Measurements from ENCODE around the gene LRG1. TPM values are rescaled to one million over a fixed set of nuclear protein-coding genes. Genes with fewer than 3 reads are reported as not detected.
A peak's percentile ranks its signal among the peaks of the same experiment; 100 is the strongest.

The LRG1 gene
- total and polyA plus RNA-seq, 10 of the 15 experiments (the other 5 are each of a cell fraction or from before 2014, with no cell fraction given): 0.29 to 4.7 (median 0.58) TPM

- H3K36me3 ChIP-seq (ENCODE audit: control insufficient read depth in 2 of 2, insufficient read depth in 2 of 2, low read length in 1 of 2): no peaks in the 10 kb centered on the region
- intact Hi-C loops (cut with micrococcal nuclease; ENCODE audit: unreplicated experiment): no loop called here
- BruUV-seq (replicated peaks): no TSS peak
- H3K27ac ChIP-seq (ENCODE audit: control insufficient read depth, insufficient read depth): no peak overlapping the region
- ChIA-PET SMC1A (ENCODE audit: uncharacterized antibody, unreplicated experiment) (no interaction called here), POLR2A (interaction anchor here (0.6 kb wide), 1 partner anchor 16 kb away, joined by 3 read pairs; no protein-coding TSS in a partner anchor), CTCF (interaction anchor here (0.7 kb wide), 1 partner anchor 53 kb away, joined by 3 read pairs; no protein-coding TSS in a partner anchor), RAD21 (ENCODE audit: unreplicated experiment) (interaction anchor here (0.7 kb wide), 1 partner anchor 58 kb away, joined by 4 read pairs; no protein-coding TSS in a partner anchor)
- 13% methylated on average over 38 of the region's 57 CpGs for WGBS (ENCODE audit: insufficient coverage, insufficient replicate concordance, low lambda C conversion rate, missing lambda C conversion rate)
- no peak overlapping the region for H3K4me3 ChIP-seq
- FAIRE-seq (no peak), DNase-seq (ENCODE audit: low read depth, low spot score) (no peak), ATAC-seq (no peak)
- TF ChIP-seq EED (IDR thresholded peaks at IDR 0.05; ENCODE audit: low read depth) (no peak), FOS (IDR thresholded peaks at IDR 0.05; ENCODE audit: borderline replicate concordance, extremely low read depth, insufficient read length) (no peak), CHD2 (IDR thresholded peaks at IDR 0.05; ENCODE audit: borderline replicate concordance, low read depth, low read length) (no peak), SP1 (IDR thresholded peaks at IDR 0.05; ENCODE audit: low read depth, low read length) (peak; percentile 25), EGR1 (IDR thresholded peaks at IDR 0.05; ENCODE audit: borderline replicate concordance in 1 of 2, low read depth in 2 of 2, low read length in 2 of 2) (peak in 1 of 2 experiments; percentile 18; a peak in 1 of 3 replicates), RUNX3 (IDR thresholded peaks at IDR 0.05; ENCODE audit: low read length) (peak; percentile 66), YY1 (IDR thresholded peaks at IDR 0.05; ENCODE audit: low read depth, low read length) (peak; percentile 45; the same call in 1 of the 2 replicates)
- H2AFZ ChIP-seq (ENCODE audit: control insufficient read depth, low read depth, low read length): no peak overlapping the region
- H3K4me1 ChIP-seq (ENCODE audit: control insufficient read depth, insufficient read depth, low read length): no peaks in the 10 kb centered on the region
- H3K9ac ChIP-seq (ENCODE audit: control insufficient read depth, insufficient read depth, low read length): no peak overlapping the region
- no peaks in the 10 kb centered on the region for H3K79me2 ChIP-seq (ENCODE audit: control insufficient read depth, insufficient read depth, low read length)
- H3K27me3 ChIP-seq (replicated peaks in 1 of 2; ENCODE audit: control insufficient read depth in 2 of 2, insufficient read depth in 2 of 2, low read length in 1 of 2): peaks cover 8 to 11% of the 10 kb centered on the region in 2 experiments
- no peaks in the 10 kb centered on the region for H3K9me3 ChIP-seq (replicated peaks; ENCODE audit: control insufficient read depth, insufficient read depth, low read length)
- no peaks in the 10 kb centered on the region for H4K20me1 ChIP-seq (ENCODE audit: control insufficient read depth, insufficient read depth)
- in situ Hi-C loops (cut with MboI): no loop called here
- H3K4me2 ChIP-seq (ENCODE audit: control insufficient read depth, insufficient read depth): no peak overlapping the region
These were observed 42.1 kb upstream of the LRG1 start for GRCh38 chr19:4581666-4582553.
